OCI-LY3 (cell line): ENCODE data around the gene PPP2R5A.

Source experiments
- EZH2phosphoT487 ChIP-seq: fragments of 200-600 bp; shearing (Covaris generic); IDR thresholded peaks from 2 replicates; pipeline ENCODE4 v1.6.1; 2018; ENCODE audit warnings: antibody characterized with exemption, mixed run types, low read depth
- TF ChIP-seq, protein P1 (sequence below): fragments of 200-600, 300-600 bp; sonication (generic); IDR thresholded peaks from 2 replicates; pipeline ENCODE4 v1.5.1; 2014; ENCODE audit warnings: antibody characterized with exemption, low read length, low read depth

DNA sequence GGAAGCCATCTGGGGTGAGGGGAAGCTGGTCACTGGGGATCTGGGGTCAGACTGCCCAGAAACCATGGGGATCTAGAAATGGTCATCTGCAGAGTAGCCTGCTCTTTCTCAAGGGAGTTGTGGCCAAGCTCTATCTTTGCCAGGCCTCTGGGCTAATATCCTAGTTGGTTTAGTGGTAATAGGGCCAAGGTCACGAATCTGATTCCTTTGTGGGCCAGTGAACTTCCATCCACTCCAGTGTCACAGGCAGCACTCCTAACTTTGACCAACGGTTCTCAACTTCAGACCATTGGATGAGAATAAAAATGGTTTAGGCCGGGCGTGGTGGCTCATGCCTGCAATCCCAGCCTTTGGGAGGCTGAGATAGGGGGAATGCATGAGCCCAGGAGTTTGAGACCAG, 28.1 kb upstream of the PPP2R5A start:
- TF ChIP-seq, protein P1, sequence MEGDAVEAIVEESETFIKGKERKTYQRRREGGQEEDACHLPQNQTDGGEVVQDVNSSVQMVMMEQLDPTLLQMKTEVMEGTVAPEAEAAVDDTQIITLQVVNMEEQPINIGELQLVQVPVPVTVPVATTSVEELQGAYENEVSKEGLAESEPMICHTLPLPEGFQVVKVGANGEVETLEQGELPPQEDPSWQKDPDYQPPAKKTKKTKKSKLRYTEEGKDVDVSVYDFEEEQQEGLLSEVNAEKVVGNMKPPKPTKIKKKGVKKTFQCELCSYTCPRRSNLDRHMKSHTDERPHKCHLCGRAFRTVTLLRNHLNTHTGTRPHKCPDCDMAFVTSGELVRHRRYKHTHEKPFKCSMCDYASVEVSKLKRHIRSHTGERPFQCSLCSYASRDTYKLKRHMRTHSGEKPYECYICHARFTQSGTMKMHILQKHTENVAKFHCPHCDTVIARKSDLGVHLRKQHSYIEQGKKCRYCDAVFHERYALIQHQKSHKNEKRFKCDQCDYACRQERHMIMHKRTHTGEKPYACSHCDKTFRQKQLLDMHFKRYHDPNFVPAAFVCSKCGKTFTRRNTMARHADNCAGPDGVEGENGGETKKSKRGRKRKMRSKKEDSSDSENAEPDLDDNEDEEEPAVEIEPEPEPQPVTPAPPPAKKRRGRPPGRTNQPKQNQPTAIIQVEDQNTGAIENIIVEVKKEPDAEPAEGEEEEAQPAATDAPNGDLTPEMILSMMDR = no peak
- TF ChIP-seq EZH2phosphoT487 = no peak
